Mammary epithelial cell (primary cell): ENCODE measurements around the gene USHBP1.

ENCODE experiments used
- EZH2 ChIP-seq: IDR thresholded peaks from 2 replicates; pipeline ENCODE4 v1.6.1; 2012; ENCODE audit warnings: low read length, inconsistent platforms, borderline replicate concordance
- TF ChIP-seq, protein P1 (sequence below), 2 donors: IDR thresholded peaks in 1 of 2; conservative IDR thresholded peaks in 1 of 2; 2 replicates each; pipeline ENCODE4 v1.5.1; 2011 to 2012; ENCODE audit warnings: inconsistent platforms in 2 of 2, low read length in 2 of 2, mild to moderate bottlenecking in 2 of 2, control low read depth in 1 of 2, low read depth in 1 of 2; ENCODE audit not compliant: insufficient read depth in 1 of 2; ENCODE audit errors: extremely low read depth in 1 of 2

GRCh38 chr19:17311455-17312188 lies 47.1 kb upstream of the USHBP1 start:
- TF ChIP-seq, protein P1, sequence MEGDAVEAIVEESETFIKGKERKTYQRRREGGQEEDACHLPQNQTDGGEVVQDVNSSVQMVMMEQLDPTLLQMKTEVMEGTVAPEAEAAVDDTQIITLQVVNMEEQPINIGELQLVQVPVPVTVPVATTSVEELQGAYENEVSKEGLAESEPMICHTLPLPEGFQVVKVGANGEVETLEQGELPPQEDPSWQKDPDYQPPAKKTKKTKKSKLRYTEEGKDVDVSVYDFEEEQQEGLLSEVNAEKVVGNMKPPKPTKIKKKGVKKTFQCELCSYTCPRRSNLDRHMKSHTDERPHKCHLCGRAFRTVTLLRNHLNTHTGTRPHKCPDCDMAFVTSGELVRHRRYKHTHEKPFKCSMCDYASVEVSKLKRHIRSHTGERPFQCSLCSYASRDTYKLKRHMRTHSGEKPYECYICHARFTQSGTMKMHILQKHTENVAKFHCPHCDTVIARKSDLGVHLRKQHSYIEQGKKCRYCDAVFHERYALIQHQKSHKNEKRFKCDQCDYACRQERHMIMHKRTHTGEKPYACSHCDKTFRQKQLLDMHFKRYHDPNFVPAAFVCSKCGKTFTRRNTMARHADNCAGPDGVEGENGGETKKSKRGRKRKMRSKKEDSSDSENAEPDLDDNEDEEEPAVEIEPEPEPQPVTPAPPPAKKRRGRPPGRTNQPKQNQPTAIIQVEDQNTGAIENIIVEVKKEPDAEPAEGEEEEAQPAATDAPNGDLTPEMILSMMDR (conservative IDR thresholded peaks at IDR 0.05 in 1 of 2, IDR thresholded peaks at IDR 0.05 in 1 of 2; ENCODE audit: extremely low read depth in 1 of 2, insufficient read depth in 1 of 2, low read depth in 1 of 2, low read length in 2 of 2), result no peak
- TF ChIP-seq EZH2, result no peak
